Liver (tissue), 9 donors: ENCODE data around the gene EXOG. TPM values are rescaled to one million over a fixed set of nuclear protein-coding genes. Genes with fewer than 3 reads are reported as not detected.

Source experiments
- DNase-seq: peaks from one replicate; pipeline ENCODE4 v3.0.0-alpha.2; 2017; ENCODE audit warnings: low spot score
- H3K27ac ChIP-seq, 2 donors: one replicate each; pipeline ENCODE4 v1.7.0; 2013; ENCODE audit warnings: inconsistent platforms in 2 of 2, low read length in 2 of 2, control low read depth in 1 of 2, low read depth in 1 of 2, mild to moderate bottlenecking in 1 of 2
- H3K27me3 ChIP-seq, 4 donors: one replicate each; pipeline versions ENCODE4 v1.6.1 to v1.7.0; 2013; ENCODE audit warnings: low read length in 3 of 4, inconsistent platforms in 1 of 4, mild to moderate bottlenecking in 1 of 4, moderate library complexity in 1 of 4; ENCODE audit not compliant: control insufficient read depth in 4 of 4, insufficient read depth in 4 of 4
- H3K36me3 ChIP-seq, 4 donors: one replicate each; pipeline versions ENCODE4 v1.6.1 to v1.7.0; 2013; ENCODE audit warnings: low read length in 3 of 4, mild to moderate bottlenecking in 3 of 4, low read depth in 1 of 4, moderate library complexity in 1 of 4; ENCODE audit not compliant: control insufficient read depth in 4 of 4, insufficient read depth in 3 of 4
- H3K4me1 ChIP-seq, 4 donors: one replicate each; pipeline versions ENCODE4 v1.6.1 to v1.7.0; 2013; ENCODE audit warnings: low read length in 3 of 4, mild to moderate bottlenecking in 3 of 4, moderate library complexity in 1 of 4; ENCODE audit not compliant: control insufficient read depth in 4 of 4, insufficient read depth in 4 of 4
- H3K4me3 ChIP-seq, 3 donors: one replicate each; pipeline versions ENCODE4 v1.6.1 to v1.7.0; 2013; ENCODE audit warnings: low read length in 3 of 3, control low read depth in 1 of 3, low read depth in 1 of 3, mild to moderate bottlenecking in 1 of 3
- H3K9ac ChIP-seq, 2 donors: one replicate each; pipeline ENCODE4 v1.7.0; 2013; ENCODE audit warnings: low read length in 2 of 2, mild to moderate bottlenecking in 2 of 2, moderate library complexity in 2 of 2, control low read depth in 1 of 2, low read depth in 1 of 2
- H3K9me3 ChIP-seq, 4 donors: one replicate each; pipeline versions ENCODE4 v1.6.1 to v1.7.0; 2013; ENCODE audit warnings: low read length in 3 of 4; ENCODE audit not compliant: control insufficient read depth in 4 of 4
- ATF3 ChIP-seq: IDR thresholded peaks from 2 replicates; pipeline ENCODE4 v1.6.1; 2016; ENCODE audit warnings: antibody characterized with exemption
- CTCF ChIP-seq: fragments of 150-350 bp; IDR thresholded peaks from 2 replicates; pipeline ENCODE4 v1.5.1; 2017; ENCODE audit warnings: improper control_type of control experiment, low read depth, low read length; ENCODE audit not compliant: missing input control
- EGR1 ChIP-seq, 2 donors: IDR thresholded peaks; 2 replicates each; pipeline ENCODE4 v1.6.1; 2016 to 2018; ENCODE audit warnings: antibody characterized with exemption in 2 of 2, low read depth in 2 of 2
- FOXA2 ChIP-seq: IDR thresholded peaks from 2 replicates; pipeline ENCODE4 v1.6.1; 2016; ENCODE audit warnings: antibody characterized with exemption
- GABPA ChIP-seq, 2 donors: IDR thresholded peaks in 1 of 2; conservative IDR thresholded peaks in 1 of 2; 2 replicates each; pipeline ENCODE4 v1.6.1; 2016; ENCODE audit warnings: antibody characterized with exemption in 2 of 2, mild to moderate bottlenecking in 1 of 2, moderate library complexity in 1 of 2
- HNF4A ChIP-seq, 2 donors: conservative IDR thresholded peaks; 2 replicates each; pipeline ENCODE4 v1.6.1; 2016; ENCODE audit warnings: antibody characterized with exemption in 2 of 2, mild to moderate bottlenecking in 2 of 2
- JUND ChIP-seq, 2 donors: IDR thresholded peaks; 2 replicates each; pipeline ENCODE4 v1.6.1; 2016; ENCODE audit warnings: antibody characterized with exemption in 2 of 2
- MAX ChIP-seq: IDR thresholded peaks from 2 replicates; pipeline ENCODE4 v1.6.1; 2016; ENCODE audit warnings: antibody characterized with exemption
- NR2F2 ChIP-seq: IDR thresholded peaks from 2 replicates; pipeline ENCODE4 v1.6.1; 2016; ENCODE audit warnings: antibody characterized with exemption
- RAD21 ChIP-seq, 2 donors: IDR thresholded peaks; 2 replicates each; pipeline ENCODE4 v1.6.1; 2016; ENCODE audit warnings: antibody characterized with exemption in 2 of 2, mild to moderate bottlenecking in 2 of 2
- REST ChIP-seq: IDR thresholded peaks from 2 replicates; pipeline ENCODE4 v1.6.1; 2016; ENCODE audit warnings: antibody characterized with exemption, mild to moderate bottlenecking
- RXRA ChIP-seq, 2 donors: IDR thresholded peaks; 2 replicates each; pipeline ENCODE4 v1.6.1; 2017 to 2018; ENCODE audit warnings: antibody characterized with exemption in 2 of 2, mild to moderate bottlenecking in 1 of 2
- SP1 ChIP-seq: IDR thresholded peaks from 2 replicates; pipeline ENCODE4 v1.6.1; 2018; ENCODE audit warnings: antibody characterized with exemption, mild to moderate bottlenecking
- YY1 ChIP-seq: IDR thresholded peaks from 2 replicates; pipeline ENCODE4 v1.6.1; 2016; ENCODE audit warnings: antibody characterized with exemption, mild to moderate bottlenecking
- ZBTB33 ChIP-seq: IDR thresholded peaks from 2 replicates; pipeline ENCODE4 v1.6.1; 2016; ENCODE audit warnings: antibody characterized with exemption
- whole genome bisulfite sequencing: extraction: QIAGEN DNeasy Blood & Tissue Kit; methylation state at CpG from one replicate; pipeline ENCODE4 v1.1.7; 2013; 5-methylcytosine and 5-hydroxymethylcytosine counted together
- polyA plus RNA-seq, 2 donors: library from polyadenylated mRNA; stranded (reverse) in 1 of 2; unstranded in 1 of 2; fragments of 200-250 nt in 1 of 2; fragments of >200 nt in 1 of 2; fragmentation: Nextera tagmentation in 1 of 2; extraction: Ambion mirVana in 1 of 2; gene quantifications; one replicate each; pipeline versions ENCODE4 v1.2.1 to v1.2.3, GENCODE V29; 2013 to 2015
- total RNA-seq, 2 donors: library from RNA; depleted of rRNA; stranded (reverse); fragments of >200 nt; gene quantifications; one replicate each; pipeline ENCODE4 v1.2.3, GENCODE V29; 2014
- donor health status: healthy.
- donor health status: healthy.
- donor health status: healthy.
- donor health status: healthy.
- donor health status: healthy.

Gene EXOG
- total and polyA plus RNA-seq, 4 donors: 2.1 to 4.4 (median 3.9) TPM

GRCh38 chr3:38560284-38560683 is 64.1 kb downstream of the EXOG start:
- Histone ChIP-seq H3K9me3 (no peaks in the 10 kb centered on the region), H3K9ac (no peak overlapping the region), H3K4me1 (no peaks in the 10 kb centered on the region), H3K4me3 (no peak overlapping the region), H3K36me3 (no peaks in the 10 kb centered on the region), H3K27me3 (no peaks in the 10 kb centered on the region), H3K27ac (no peak overlapping the region)
- no peak for DNase-seq
- no peak for TF ChIP-seq RAD21 (IDR thresholded peaks at IDR 0.05)
- TF ChIP-seq NR2F2: no peak
- no peak for TF ChIP-seq REST
- no peak for TF ChIP-seq RXRA (IDR thresholded peaks at IDR 0.05)
- TF ChIP-seq ATF3: no peak
- no peak for TF ChIP-seq SP1
- no peak for TF ChIP-seq ZBTB33
- TF ChIP-seq HNF4A (conservative IDR thresholded peaks at IDR 0.05): no peak
- no peak for TF ChIP-seq YY1
- no peak for TF ChIP-seq MAX
- TF ChIP-seq FOXA2: no peak
- TF ChIP-seq JUND (IDR thresholded peaks at IDR 0.05): no peak
- no peak for TF ChIP-seq CTCF
- TF ChIP-seq EGR1 (IDR thresholded peaks at IDR 0.05; ENCODE audit: low read depth in 2 of 2): no peak
- WGBS: 94% methylated on average over 6 of the region's 6 CpGs

- Histone ChIP-seq H3K4me3 (no peak overlapping the region), H3K4me1 (no peaks in the 10 kb centered on the region), H3K9me3 (no peaks in the 10 kb centered on the region), H3K9ac (no peak overlapping the region), H3K27ac (no peak overlapping the region), H3K36me3 (no peaks in the 10 kb centered on the region), H3K27me3 (no peaks in the 10 kb centered on the region)
- 86% methylated on average over 7 of the region's 7 CpGs for WGBS
- DNase-seq: no peak
- TF ChIP-seq REST (no peak), GABPA (IDR thresholded peaks at IDR 0.05 in 1 of 2, conservative IDR thresholded peaks at IDR 0.05 in 1 of 2) (no peak), ATF3 (no peak), CTCF (no peak), SP1 (no peak), MAX (no peak), HNF4A (conservative IDR thresholded peaks at IDR 0.05) (no peak), NR2F2 (no peak), FOXA2 (no peak)
Measured at GRCh38 chr3:38560996-38561717, 65.0 kb downstream of the EXOG start.
